IPS-18c (cell line): Measurements from ENCODE around the gene SYT14.
"Not testable (repeated sequence)": the region's sequence is repeated elsewhere in the genome, so short reads cannot be mapped to it uniquely, and the experiment has no call there.

ENCODE experiments used
- H3K4me3 ChIP-seq: 2 replicates; pipeline ENCODE4 v1.7.0; 2013; ENCODE audit warnings: low read depth, mild to moderate bottlenecking, low read length, moderate library complexity; ENCODE audit not compliant: insufficient read depth
- H3K9me3 ChIP-seq: one replicate; pipeline ENCODE4 v1.6.1; 2013; ENCODE audit warnings: mild to moderate bottlenecking, low read length, moderate library complexity; ENCODE audit not compliant: control insufficient read depth, insufficient read depth

The SYT14 gene

DNA sequence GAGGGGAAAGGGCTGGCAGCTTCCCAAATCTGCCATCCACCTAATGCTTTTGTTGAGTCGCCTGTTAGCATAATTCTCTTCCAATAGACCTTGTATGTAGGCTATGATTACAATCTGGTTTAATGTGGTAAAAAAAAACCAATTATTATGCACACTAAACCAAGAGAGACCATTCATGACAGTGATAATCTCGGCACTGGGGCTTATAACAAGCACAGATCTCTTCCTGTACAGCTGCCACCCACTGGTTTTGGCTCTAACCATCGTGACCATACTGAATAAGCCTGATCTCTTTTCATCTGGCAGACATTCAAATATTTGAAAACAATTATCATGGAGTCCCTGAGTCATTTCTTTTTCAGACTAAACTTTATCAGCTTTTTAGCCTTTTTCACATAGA lies 12.0 kb upstream of the SYT14 start:
- Histone ChIP-seq H3K4me3 (no peak overlapping the region), H3K9me3 (no peaks in the 10 kb centered on the region)

DNA sequence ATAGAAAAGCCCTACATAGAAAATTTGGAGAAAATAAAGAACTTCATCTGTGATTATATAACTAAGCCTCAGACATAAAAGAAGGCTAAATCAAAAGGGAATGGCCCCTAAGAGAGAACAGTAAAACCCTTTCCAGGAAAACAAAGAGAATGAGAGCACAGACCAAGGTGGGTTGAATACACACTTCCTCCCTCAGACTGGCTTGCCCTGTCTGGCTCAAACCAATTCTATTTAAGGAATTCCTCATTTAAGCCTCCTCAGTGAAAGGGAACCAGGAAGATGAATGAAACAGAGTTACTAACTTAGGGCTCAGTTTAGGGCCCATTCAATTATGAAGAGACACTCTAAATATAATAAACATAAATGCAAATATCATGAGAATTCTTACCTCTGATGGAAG lies 10.6 kb upstream of the SYT14 start:
- no peak overlapping the region for H3K4me3 ChIP-seq
- no peaks in the 10 kb centered on the region for H3K9me3 ChIP-seq

DNA sequence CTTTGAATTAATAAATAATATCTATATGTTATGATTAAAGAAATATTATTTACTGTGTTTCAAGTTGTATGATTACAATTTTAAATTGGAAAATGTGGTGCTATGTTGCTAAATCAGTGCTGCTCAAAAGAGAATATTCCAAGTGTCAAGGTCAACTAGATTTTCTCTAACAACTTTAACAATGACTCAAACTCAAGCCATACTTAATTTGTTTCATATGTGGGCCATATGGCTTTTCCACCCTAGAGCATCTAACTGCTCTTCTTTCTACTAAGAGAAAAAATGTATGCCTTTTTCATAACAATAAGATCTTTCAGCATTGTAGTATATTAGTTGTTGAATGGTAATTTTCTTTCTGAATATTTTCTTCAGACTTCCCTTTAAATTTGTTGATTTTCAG lies 8.3 kb upstream of the SYT14 start:
- no peak overlapping the region for H3K4me3 ChIP-seq
- H3K9me3 ChIP-seq, result no peaks in the 10 kb centered on the region

DNA sequence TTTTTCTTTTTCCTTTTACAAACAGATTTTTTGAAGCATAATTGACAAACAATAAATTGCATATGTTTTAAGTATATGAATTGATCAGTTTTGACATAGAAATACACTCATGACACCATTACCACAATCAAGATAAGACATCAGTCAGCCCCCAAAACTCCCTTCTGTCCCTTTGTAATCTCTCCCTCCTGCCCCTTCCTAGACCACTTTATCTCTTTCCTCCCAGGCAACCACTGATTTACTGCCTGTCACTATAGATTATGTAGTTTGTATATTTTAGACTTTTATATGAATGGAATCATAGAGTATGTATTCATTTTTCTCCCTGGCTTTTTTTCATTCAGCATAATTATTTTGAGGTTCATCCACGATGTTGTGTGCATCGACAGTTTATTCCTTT lies 6.9 kb upstream of the SYT14 start:
- H3K4me3 ChIP-seq, result no peak overlapping the region

DNA sequence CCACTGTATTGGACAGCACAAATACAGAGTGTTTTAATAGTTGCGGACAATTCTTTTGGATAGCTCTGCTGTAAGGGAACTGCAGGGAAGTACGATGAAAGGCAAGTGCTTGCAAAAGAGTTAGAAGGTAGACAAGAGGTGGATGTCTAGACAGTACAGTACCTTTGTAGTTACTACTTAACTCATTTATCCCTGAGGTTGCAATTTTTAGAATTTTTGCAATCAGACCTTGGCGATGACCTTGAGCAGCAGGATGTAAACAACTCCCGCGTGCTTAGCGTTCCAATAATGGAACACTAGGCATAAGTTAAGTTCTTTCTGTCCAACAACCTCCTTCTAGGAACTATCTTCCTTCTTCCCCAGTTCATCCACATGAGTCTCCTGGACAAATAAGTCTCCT lies 1.9 kb upstream of the SYT14 start:
- H3K9me3 ChIP-seq, result no peaks in the 10 kb centered on the region

More for the DNA sequence above, 6.9 kb upstream of the SYT14 start:
- H3K9me3 ChIP-seq, result no peaks in the 10 kb centered on the region

DNA sequence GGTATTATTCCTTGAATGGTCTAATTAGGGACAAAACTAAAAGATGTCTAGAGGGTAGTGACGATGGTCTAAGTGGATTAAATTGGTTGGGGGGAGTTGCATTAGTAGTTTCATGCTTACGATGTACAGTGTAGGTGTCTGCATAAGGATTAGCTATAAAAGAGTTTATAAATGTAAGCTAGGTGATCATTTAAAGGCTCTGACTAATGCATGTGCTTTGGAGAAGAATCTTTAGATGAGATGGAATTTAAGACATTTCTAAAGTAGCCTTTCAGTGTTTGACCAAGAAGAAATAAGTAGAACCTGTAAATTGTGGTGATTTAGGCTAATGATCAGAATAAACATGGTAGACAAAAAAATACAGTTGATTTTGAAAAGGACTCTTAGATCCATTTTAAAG lies 7.4 kb downstream of the SYT14 start:
- no peak overlapping the region for H3K4me3 ChIP-seq
- no peaks in the 10 kb centered on the region for H3K9me3 ChIP-seq

More for the DNA sequence above, 1.9 kb upstream of the SYT14 start:
- H3K4me3 ChIP-seq, result no peak overlapping the region

DNA sequence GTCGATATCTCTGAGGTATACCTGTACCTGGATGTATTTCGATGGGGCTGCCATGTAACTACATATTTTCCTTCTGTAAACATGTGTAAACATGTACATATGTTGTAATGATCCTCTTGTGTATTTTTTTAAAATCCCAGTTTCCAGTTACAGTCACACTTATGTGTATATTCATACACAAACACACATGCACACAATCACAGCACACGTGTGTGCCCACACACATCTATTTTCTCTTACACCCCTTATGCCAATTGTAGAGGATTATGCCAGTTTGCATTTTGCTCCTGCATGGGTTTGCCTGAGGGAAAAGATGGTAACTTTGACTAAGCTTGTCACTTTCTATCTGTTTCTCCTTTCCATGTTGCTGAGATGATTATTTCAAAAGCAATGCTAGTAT lies 10.1 kb downstream of the SYT14 start:
- Histone ChIP-seq H3K9me3 (no peaks in the 10 kb centered on the region), H3K4me3 (no peak overlapping the region)

DNA sequence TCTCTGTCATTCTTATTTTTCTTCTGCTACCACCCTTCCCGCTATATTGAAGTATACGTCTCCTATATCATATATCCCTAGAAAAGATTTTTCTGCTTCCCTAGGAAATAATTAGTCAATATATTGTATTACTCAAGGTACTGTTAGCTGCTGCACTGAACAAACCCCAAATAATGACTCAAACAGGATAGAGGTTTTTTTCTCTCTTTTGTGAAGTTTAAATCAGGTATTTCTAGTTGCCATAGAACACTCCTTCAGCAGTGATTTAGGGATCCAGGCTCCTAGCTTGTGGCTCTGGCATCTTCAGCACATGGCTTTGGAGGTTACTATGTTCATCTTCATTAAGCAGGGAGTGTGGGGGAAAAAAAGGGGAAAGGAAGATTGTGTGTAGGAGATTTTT lies 18.1 kb downstream of the SYT14 start:
- Histone ChIP-seq H3K9me3 (no peaks in the 10 kb centered on the region), H3K4me3 (no peak overlapping the region)

DNA sequence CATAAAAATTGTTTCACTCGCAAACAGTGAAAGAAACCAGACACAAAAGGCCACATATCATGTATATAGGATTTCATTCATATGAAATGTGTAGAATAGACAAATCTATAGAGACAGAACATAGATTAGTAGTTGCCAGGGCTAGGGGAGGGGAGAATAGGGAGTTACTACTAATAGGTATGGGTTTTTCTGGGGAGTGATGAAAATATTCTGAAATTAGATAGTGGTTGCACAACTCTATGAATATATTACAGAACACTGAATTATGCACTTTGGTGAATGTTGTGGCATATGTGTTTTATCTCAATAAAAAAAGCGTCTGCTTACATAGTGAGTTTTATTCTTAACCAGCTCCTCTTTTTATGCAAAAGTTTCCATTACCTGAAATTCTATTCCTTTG lies 21.6 kb downstream of the SYT14 start:
- no peak overlapping the region for H3K4me3 ChIP-seq
- no peaks in the 10 kb centered on the region for H3K9me3 ChIP-seq

DNA sequence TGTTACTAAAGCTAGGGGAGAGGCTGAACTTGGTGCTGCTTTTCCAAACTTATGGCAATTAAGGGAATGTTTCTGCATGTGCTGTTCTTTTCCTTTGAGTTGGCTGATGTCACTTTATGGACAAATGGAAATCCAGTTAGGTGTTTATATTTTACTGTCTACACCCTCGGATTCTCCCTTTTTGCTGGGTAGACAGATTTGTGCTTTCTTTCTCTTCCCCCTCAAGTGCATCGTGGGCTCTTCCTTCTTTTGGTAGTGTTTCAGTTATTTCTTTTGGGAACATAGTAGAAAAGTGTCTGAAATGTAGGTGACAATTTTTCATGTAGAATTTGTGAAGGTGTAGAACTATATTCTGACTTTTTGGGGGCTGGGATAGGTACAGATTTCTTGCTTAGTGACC lies 22.9 kb downstream of the SYT14 start:
- no peaks in the 10 kb centered on the region for H3K9me3 ChIP-seq
- no peak overlapping the region for H3K4me3 ChIP-seq

DNA sequence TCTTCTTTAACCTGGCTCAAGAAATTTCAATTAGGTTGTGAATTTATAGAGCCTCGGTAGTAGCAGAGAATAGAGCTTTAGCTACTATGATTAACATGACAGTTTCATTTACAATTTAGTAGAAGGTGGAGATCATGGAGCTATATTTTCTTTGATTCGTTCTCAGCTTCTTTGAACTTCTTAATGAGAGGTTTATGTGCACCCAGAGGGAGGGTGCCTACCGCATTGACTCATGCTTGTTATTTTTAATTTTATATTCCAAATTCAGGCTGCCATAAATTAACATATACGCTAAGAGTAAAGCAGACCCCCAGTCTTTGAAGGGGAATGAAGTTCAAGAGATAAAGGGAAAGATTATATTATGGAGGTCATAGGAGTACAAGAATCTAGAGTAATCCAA lies 24.4 kb downstream of the SYT14 start:
- H3K4me3 ChIP-seq, result no peak overlapping the region
- H3K9me3 ChIP-seq, result no peaks in the 10 kb centered on the region

DNA sequence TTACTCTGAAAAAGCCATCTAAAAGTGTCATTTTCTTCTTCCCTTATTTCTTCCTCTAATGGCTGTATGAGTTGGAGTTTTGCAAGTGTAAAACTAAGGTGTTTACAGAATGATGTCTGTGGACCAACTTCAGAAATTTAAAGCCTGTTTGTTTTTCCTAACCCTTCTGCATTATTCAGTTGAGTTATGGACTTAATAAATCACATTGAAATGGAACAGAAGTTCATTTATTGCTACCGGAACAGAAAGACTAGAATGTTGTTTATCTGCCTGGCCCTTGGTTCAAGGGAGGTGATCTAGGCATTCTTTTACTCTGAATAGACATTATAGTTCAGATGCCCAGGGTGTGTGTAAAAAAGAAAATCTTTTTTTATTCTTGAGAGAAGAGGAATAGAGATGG lies 24.8 kb downstream of the SYT14 start:
- Histone ChIP-seq H3K9me3 (no peaks in the 10 kb centered on the region), H3K4me3 (no peak overlapping the region)

DNA sequence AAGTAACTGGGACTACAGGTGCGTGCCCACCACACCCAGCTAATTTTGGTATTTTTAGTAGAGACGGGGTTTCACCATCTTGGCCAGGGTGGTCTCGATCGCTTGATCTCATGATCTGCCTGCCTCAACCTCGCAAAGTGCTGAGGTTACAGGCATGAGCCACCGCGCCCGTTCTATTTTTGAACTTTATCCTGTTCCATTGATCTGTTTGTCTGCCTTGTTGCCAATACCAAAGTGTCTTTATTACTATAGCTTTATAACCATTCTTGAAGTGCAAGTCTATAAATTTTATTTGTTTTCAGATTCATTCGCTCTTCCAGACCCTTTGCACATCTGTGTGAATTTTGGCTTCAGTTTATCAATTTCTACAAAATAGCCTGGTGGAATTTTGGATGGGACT lies 28.0 kb downstream of the SYT14 start:
- no peak overlapping the region for H3K4me3 ChIP-seq
- H3K9me3 ChIP-seq, result no peaks in the 10 kb centered on the region

DNA sequence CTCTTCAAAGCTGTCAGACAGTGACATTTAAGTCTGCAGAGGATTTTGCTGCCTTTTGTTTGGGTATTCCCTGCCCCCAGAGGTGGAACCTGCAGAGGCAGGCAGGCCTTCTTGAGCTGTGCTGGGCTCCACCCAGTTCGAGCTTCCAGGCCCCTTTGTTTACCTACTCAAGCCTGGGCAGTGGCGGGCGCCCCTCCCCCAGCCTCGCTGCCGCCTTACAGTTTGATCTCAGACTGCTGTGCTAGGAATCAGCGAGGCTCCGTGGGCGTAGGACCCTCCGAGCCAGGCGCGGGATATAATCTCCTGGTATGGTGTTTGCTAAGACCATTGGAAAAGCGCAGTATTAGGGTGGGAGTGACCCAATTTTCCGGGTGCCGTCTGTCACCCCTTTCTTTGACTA lies 40.7 kb downstream of the SYT14 start:
- H3K4me3 ChIP-seq, result 0 out of 2 replicates have a peak overlapping the region, but pooled peaks have one; percentile 15
- not testable (repeated sequence) for H3K9me3 ChIP-seq

DNA sequence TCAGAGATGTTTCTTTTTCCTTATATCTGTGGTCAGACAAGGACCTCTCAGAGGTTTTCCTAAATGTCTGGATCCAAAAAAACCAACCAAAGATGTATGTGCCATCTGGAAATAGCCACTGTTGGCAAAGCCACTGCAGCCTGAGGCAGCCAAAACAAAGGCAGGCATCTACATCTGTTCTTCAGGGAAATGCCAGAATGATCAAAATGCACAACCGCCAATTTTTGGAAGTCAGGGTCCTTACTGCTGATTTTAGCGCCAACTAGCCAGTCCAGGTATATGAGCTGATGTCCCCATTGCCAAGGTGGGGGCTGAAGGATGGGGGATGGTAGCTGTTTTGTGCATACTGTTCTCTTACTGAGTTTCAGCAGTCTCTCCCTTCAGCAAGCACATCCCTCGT lies 45.9 kb downstream of the SYT14 start:
- Histone ChIP-seq H3K9me3 (no peaks in the 10 kb centered on the region), H3K4me3 (no peak overlapping the region)

DNA sequence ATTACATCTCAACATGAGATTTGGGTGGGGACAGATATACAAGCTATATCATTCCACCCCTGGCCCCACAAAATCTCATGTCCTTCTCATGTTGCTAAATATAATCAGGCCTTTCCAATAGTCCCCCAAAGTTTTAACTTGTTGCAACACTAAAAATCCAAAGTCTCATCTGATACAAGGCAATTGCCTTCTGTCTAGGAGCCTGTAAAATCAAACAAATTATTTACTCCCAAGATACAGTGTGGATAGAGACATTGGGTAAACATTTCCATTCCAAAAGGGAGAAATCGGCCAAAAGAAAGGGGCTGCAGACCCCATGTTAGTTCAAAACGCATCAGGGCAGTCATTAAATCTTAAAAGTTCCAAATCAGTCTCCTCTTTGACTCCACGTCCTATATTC lies 47.0 kb downstream of the SYT14 start:
- H3K9me3 ChIP-seq, result no peaks in the 10 kb centered on the region
- H3K4me3 ChIP-seq, result no peak overlapping the region

DNA sequence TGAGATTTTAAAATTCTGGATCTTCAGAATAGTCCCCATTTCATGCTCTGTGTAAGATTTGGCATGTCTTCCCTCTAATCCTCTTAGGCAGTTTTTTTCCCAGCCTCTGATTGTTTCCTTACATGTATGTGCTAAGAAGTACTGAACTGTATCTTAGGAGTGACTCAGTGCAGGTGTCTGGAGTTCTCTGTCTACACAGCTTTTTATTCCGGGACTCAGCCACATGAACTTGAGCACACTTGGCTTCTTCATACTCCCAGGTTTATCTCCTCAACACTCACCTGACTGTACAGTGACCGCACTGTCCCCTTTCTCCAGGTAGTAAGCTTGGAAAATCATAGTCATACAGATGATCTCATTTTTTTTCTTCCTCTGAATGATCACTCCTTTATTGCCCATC lies 50.7 kb downstream of the SYT14 start:
- Histone ChIP-seq H3K9me3 (peaks cover 2% of the 10 kb centered on the region), H3K4me3 (no peak overlapping the region)

DNA sequence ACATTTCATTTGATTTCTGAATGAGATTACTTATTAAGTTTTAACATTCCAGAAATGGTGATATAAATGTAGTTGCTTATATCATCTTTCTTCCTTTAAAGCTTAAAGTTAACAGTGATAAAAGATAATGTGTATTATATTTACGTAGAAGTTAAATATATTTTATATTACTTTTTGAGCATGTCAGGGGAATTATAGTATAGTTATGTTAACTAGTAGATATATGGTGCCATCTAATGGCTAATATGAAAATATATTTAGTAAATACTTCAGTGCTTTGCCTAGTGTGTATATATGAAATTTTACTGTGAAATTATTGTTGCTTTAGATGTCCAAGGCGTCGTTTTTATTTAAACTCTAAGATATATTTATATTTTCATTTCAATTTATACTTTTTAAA lies 51.5 kb downstream of the SYT14 start:
- Histone ChIP-seq H3K9me3 (peaks cover 2% of the 10 kb centered on the region), H3K4me3 (no peak overlapping the region)

DNA sequence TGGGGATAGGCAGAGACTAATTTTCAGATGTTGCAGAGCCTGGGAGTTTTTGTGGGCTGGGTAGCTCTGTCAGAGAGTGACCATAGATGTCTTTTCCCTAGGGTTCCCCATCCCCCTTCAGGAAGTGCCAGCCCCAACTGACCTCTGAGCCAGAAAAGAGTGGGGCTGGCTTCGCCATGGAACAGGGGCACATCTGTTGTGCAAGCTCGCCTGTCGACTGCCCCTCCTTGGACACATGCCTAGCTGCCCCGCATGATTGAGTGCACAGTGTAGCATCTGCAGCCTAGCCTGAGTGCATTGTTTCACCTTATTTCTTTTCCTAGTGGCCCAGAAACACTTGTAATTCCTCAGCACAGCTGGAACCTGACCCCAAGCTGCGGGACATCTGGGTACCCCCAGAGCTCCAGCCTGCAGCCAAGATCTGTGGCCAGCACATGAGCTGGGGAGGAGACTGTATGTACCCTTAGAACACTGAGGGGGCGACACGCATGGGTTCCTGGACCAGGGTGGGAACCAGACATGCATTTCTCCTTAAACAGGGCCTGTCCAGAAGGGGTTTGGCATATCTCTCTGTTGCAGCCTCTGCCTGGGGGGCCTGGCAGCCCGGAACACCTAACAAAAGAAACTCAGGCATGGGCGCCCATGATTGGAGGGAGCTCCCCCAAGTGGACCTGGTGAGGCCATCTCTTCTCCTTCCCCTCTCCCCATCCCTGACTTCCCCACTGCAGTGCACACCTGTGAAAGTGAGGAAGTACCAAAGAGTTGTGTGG lies 55.2 kb downstream of the SYT14 start:
- H3K4me3 ChIP-seq, result no peak overlapping the region
- peaks cover 2% of the 10 kb centered on the region for H3K9me3 ChIP-seq
